GM12878 (cell line): ENCODE data around the gene SRD5A2. TPM values are rescaled to one million over a fixed set of nuclear protein-coding genes. Genes with fewer than 3 reads are reported as not detected.

Source experiments
- DPF2 ChIP-seq: fragments of 450-650 bp; IDR thresholded peaks from 2 replicates; pipeline ENCODE4 v1.6.1; 2017; ENCODE audit warnings: mild to moderate bottlenecking
- EP300 ChIP-seq, 2 experiments: fragments of 150-350 bp in 1 of 2; IDR thresholded peaks; 2 replicates each; pipeline ENCODE4 v1.6.1; 2011 to 2012; ENCODE audit warnings: low read depth in 2 of 2, low read length in 2 of 2, borderline replicate concordance in 1 of 2, improper control_type of control experiment in 1 of 2, inconsistent platforms in 1 of 2; ENCODE audit not compliant: control insufficient read depth in 1 of 2
- KLF5 ChIP-seq: fragments of 450-650 bp; IDR thresholded peaks from 2 replicates; pipeline ENCODE4 v1.6.1; 2014; ENCODE audit warnings: mild to moderate bottlenecking; ENCODE audit not compliant: partially characterized antibody
- NFXL1 ChIP-seq: fragments of 450-650 bp; IDR thresholded peaks from 2 replicates; pipeline ENCODE4 v1.6.1; 2017; ENCODE audit warnings: antibody characterized with exemption, mild to moderate bottlenecking, borderline replicate concordance
- RELA ChIP-seq: fragments of 450-650 bp; IDR thresholded peaks from 2 replicates; pipeline ENCODE4 v1.8.0; 2014; ENCODE audit warnings: borderline replicate concordance; ENCODE audit not compliant: partially characterized antibody
- TARDBP ChIP-seq: IDR thresholded peaks from 2 replicates; pipeline ENCODE4 v1.6.1; 2016; ENCODE audit warnings: borderline replicate concordance
- ZNF687 ChIP-seq: fragments of 450-650 bp; IDR thresholded peaks from 2 replicates; pipeline ENCODE4 v1.6.1; 2017; ENCODE audit warnings: mild to moderate bottlenecking, moderate library complexity
- polyA plus RNA-seq, 11 experiments: library from polyadenylated mRNA; depleted of rRNA in 4 of 11; unstranded in 6 of 11; stranded (reverse) in 5 of 11; fragments of >200 nt; fragmentation: Nextera tagmentation in 4 of 11; fragmentation: Illumina TruSeq in 1 of 11; extraction: Ambion mirVana in 4 of 11; extraction: Trizol in 1 of 11; gene quantifications; 1 replicate in 1 of 11; 2 replicates in 10 of 11; pipeline versions ENCODE4 v1.2.1 to v1.2.3, GENCODE V29; 2011 to 2016; ENCODE audit warnings: inconsistent platforms in 2 of 11, missing spikeins in 2 of 11, low read depth in 1 of 11
- total RNA-seq, 4 experiments: library from RNA; depleted of rRNA in 3 of 4; stranded (reverse); fragments of >200 nt in 3 of 4; fragmentation: Illumina TruSeq in 1 of 4; extraction: Trizol in 1 of 4; gene quantifications; 2 replicates each; pipeline versions ENCODE4 v1.2.1 to v1.2.3, GENCODE V29; 2013 to 2021
- TF ChIP-seq, protein P1 (sequence below): fragments of 450-650 bp; IDR thresholded peaks from 2 replicates; pipeline ENCODE4 v1.6.1; 2018; ENCODE audit warnings: borderline replicate concordance, mild to moderate bottlenecking; ENCODE audit not compliant: partially characterized antibody
- TF ChIP-seq, protein P2 (sequence below): fragments of 450-650 bp; formaldehyde crosslinking; IDR thresholded peaks from 2 replicates; pipeline ENCODE4 v1.4.0; 2022; ENCODE audit warnings: mild to moderate bottlenecking, moderate library complexity
- TF ChIP-seq, protein P3 (sequence below): fragments of 450-650 bp; conservative IDR thresholded peaks from 2 replicates; pipeline ENCODE4 v1.6.1; 2017; ENCODE audit warnings: mild to moderate bottlenecking, moderate library complexity

The SRD5A2 gene
- total and polyA plus RNA-seq, 10 of the 15 experiments (the other 5 are each of a cell fraction or from before 2014, with no cell fraction given) = 0.01 TPM; not detected in 7

GRCh38 chr2:31511376-31511775, 69.4 kb downstream of the SRD5A2 start (continued):
- TF ChIP-seq ZNF687 (no peak), KLF5 (no peak), DPF2 (no peak), RELA (no peak), EP300 (IDR thresholded peaks at IDR 0.05; ENCODE audit: borderline replicate concordance in 1 of 2, control insufficient read depth in 1 of 2, low read depth in 2 of 2, low read length in 2 of 2) (no peak), NFXL1 (no peak), TARDBP (no peak)
- TF ChIP-seq, protein P1, sequence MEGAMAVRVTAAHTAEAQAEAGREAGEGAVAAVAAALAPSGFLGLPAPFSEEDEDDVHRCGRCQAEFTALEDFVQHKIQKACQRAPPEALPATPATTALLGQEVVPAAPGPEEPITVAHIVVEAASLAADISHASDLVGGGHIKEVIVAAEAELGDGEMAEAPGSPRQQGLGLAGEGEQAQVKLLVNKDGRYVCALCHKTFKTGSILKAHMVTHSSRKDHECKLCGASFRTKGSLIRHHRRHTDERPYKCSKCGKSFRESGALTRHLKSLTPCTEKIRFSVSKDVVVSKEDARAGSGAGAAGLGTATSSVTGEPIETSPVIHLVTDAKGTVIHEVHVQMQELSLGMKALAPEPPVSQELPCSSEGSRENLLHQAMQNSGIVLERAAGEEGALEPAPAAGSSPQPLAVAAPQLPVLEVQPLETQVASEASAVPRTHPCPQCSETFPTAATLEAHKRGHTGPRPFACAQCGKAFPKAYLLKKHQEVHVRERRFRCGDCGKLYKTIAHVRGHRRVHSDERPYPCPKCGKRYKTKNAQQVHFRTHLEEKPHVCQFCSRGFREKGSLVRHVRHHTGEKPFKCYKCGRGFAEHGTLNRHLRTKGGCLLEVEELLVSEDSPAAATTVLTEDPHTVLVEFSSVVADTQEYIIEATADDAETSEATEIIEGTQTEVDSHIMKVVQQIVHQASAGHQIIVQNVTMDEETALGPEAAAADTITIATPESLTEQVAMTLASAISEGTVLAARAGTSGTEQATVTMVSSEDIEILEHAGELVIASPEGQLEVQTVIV = no peak
- TF ChIP-seq, protein P2, sequence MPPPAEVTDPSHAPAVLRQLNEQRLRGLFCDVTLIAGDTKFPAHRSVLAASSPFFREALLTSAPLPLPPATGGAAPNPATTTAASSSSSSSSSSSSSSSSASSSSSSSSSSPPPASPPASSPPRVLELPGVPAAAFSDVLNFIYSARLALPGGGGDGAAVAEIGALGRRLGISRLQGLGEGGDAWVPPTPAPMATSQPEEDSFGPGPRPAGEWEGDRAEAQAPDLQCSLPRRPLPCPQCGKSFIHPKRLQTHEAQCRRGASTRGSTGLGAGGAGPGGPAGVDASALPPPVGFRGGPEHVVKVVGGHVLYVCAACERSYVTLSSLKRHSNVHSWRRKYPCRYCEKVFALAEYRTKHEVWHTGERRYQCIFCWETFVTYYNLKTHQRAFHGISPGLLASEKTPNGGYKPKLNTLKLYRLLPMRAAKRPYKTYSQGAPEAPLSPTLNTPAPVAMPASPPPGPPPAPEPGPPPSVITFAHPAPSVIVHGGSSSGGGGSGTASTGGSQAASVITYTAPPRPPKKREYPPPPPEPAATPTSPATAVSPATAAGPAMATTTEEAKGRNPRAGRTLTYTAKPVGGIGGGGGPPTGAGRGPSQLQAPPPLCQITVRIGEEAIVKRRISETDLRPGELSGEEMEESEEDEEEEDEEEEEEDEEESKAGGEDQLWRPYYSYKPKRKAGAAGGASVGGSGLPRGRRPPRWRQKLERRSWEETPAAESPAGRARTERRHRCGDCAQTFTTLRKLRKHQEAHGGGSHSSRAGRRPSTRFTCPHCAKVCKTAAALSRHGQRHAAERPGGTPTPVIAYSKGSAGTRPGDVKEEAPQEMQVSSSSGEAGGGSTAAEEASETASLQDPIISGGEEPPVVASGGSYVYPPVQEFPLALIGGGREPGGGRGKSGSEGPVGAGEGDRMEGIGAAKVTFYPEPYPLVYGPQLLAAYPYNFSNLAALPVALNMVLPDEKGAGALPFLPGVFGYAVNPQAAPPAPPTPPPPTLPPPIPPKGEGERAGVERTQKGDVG (CRISPR knock-in tag) = no peak
- TF ChIP-seq, protein P3, sequence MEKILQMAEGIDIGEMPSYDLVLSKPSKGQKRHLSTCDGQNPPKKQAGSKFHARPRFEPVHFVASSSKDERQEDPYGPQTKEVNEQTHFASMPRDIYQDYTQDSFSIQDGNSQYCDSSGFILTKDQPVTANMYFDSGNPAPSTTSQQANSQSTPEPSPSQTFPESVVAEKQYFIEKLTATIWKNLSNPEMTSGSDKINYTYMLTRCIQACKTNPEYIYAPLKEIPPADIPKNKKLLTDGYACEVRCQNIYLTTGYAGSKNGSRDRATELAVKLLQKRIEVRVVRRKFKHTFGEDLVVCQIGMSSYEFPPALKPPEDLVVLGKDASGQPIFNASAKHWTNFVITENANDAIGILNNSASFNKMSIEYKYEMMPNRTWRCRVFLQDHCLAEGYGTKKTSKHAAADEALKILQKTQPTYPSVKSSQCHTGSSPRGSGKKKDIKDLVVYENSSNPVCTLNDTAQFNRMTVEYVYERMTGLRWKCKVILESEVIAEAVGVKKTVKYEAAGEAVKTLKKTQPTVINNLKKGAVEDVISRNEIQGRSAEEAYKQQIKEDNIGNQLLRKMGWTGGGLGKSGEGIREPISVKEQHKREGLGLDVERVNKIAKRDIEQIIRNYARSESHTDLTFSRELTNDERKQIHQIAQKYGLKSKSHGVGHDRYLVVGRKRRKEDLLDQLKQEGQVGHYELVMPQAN = no peak
